GM23248 (cell line): Measurements from ENCODE around the gene USP24. TPM values are rescaled to one million over a fixed set of nuclear protein-coding genes. Genes with fewer than 3 reads are reported as not detected.

ENCODE experiments used
- DNase-seq: peaks from one replicate; pipeline ENCODE4 v3.0.0-alpha.2; 2015
- H2AFZ ChIP-seq: fragments of 200-600 bp; sonication (generic); 2 replicates; pipeline ENCODE4 v1.6.1; 2016; ENCODE audit warnings: antibody characterized with exemption
- H3F3A ChIP-seq: fragments of 200-600 bp; sonication (generic); 2 replicates; pipeline ENCODE4 v1.6.1; 2016; ENCODE audit warnings: mild to moderate bottlenecking, antibody characterized with exemption, mixed run types; ENCODE audit not compliant: insufficient read depth
- H3K27ac ChIP-seq: fragments of 200-600 bp; sonication (generic); 2 replicates; pipeline ENCODE4 v1.5.1; 2016; ENCODE audit warnings: mild to moderate bottlenecking
- H3K27me3 ChIP-seq: fragments of 200-600 bp; sonication (generic); replicated peaks from 2 replicates; pipeline ENCODE4 v1.6.1; 2016; ENCODE audit warnings: mild to moderate bottlenecking; ENCODE audit not compliant: insufficient read depth
- H3K36me3 ChIP-seq: fragments of 200-600 bp; sonication (generic); 2 replicates; pipeline ENCODE4 v1.6.1; 2016; ENCODE audit warnings: low read depth, mild to moderate bottlenecking
- H3K4me1 ChIP-seq: fragments of 200-600 bp; sonication (generic); 2 replicates; pipeline ENCODE4 v1.6.1; 2016; ENCODE audit warnings: mild to moderate bottlenecking; ENCODE audit not compliant: insufficient read depth
- H3K4me2 ChIP-seq: fragments of 200-600 bp; sonication (generic); one replicate; pipeline ENCODE4 v1.6.1; 2016; ENCODE audit warnings: mild to moderate bottlenecking; ENCODE audit not compliant: unreplicated experiment
- H3K4me3 ChIP-seq: fragments of 200-600 bp; sonication (generic); 2 replicates; pipeline ENCODE4 v1.5.1; 2016; ENCODE audit warnings: mild to moderate bottlenecking
- H3K79me2 ChIP-seq: fragments of 200-600 bp; sonication (generic); 2 replicates; pipeline ENCODE4 v1.6.1; 2016; ENCODE audit warnings: mild to moderate bottlenecking; ENCODE audit not compliant: insufficient read depth
- H3K9ac ChIP-seq: fragments of 200-600 bp; sonication (generic); 2 replicates; pipeline ENCODE4 v1.6.1; 2016; ENCODE audit warnings: mild to moderate bottlenecking
- H3K9me2 ChIP-seq: fragments of 200-600 bp; sonication (generic); 2 replicates; pipeline ENCODE4 v1.6.1; 2016; ENCODE audit warnings: mixed run types, mild to moderate bottlenecking, moderate library complexity; ENCODE audit not compliant: insufficient read depth
- H3K9me3 ChIP-seq: fragments of 200-600 bp; sonication (generic); one replicate; pipeline ENCODE4 v1.6.1; 2017; ENCODE audit warnings: low read depth
- H4K20me1 ChIP-seq: fragments of 200-600 bp; sonication (generic); 2 replicates; pipeline ENCODE4 v1.6.0; 2016; ENCODE audit not compliant: insufficient read depth
- EZH2 ChIP-seq: fragments of 200-600 bp; sonication (generic); IDR thresholded peaks from 2 replicates; pipeline ENCODE4 v1.6.1; 2018; ENCODE audit warnings: antibody characterized with exemption, mild to moderate bottlenecking; ENCODE audit not compliant: insufficient read depth, poor library complexity, severe bottlenecking
- EZH2phosphoT487 ChIP-seq: fragments of 200-600 bp; sonication (generic); IDR thresholded peaks from 2 replicates; pipeline ENCODE4 v1.6.1; 2018; ENCODE audit warnings: antibody characterized with exemption, moderate library complexity, mild to moderate bottlenecking, low read depth; ENCODE audit not compliant: insufficient read depth
- WGBS, 2 experiments: methylation state at CpG; one replicate each; pipeline ENCODE4 v1.1.6; 2015 to 2017; ENCODE audit warnings: low lambda C conversion rate in 2 of 2, low coverage in 1 of 2; ENCODE audit errors: missing lambda C conversion rate in 2 of 2; 5-methylcytosine and 5-hydroxymethylcytosine counted together
- in situ Hi-C: fragments of 300-500 bp; cut with MboI; formaldehyde crosslinking; loops from 2 replicates; pipeline ENCODE4 v1.15.0; 2020
- polyA plus RNA-seq: library from polyadenylated mRNA; unstranded; fragments of >200 nt; fragmentation: Nextera tagmentation; extraction: Ambion mirVana; gene quantifications from 2 replicates; pipeline ENCODE4 v1.2.1, GENCODE V29; 2016
- total RNA-seq: library from RNA; depleted of rRNA; stranded (reverse); fragments of >200 nt; shearing (Covaris generic); gene quantifications from 2 replicates; pipeline ENCODE4 v1.2.3, GENCODE V29; 2014

Gene USP24
- total and polyA plus RNA-seq, 2 experiments from 2014 or later = 3.3 to 16.3 TPM

DNA sequence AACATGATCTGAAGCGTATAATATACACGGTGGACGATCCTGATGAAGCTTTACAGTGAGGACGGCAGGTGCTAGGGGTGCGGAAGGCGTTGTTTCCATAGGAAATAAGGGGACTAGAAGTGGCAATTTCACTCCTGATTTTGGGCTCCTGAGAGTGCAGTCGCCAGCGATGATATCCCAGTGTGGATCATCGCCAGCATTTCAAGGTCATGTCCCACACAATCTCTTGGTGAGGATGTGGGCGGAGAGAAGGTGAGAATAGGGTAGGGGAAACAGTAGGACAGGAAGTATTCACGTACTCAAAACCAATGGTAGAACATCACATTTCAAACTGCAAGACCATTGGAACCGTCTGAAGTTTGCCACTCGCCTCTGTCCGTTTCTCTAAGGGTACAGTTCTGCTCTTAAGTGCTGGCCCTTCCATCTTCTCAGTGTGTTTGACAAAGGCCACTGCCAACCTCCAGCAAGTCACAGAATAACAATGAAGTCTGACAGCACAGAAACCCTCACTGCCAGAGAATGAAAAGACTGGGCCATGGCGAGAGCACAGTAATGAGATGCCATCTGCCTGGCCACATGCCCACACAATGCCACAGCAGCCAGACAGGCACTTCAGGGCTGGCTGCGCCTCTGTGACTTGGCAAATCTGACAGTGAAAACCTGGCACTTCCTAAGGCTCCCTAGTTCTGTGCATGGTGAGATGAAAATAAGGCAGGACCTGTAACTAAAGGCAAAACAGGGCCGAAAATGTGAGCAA lies 148.0 kb downstream of the USP24 start:
- H3K9me3 ChIP-seq = no peaks in the 10 kb centered on the region
- H3K9ac ChIP-seq = no peak overlapping the region
- H3K27ac ChIP-seq = no peak overlapping the region
- no peak overlapping the region for H2AFZ ChIP-seq
- TF ChIP-seq EZH2phosphoT487 = no peak
- no peak for TF ChIP-seq EZH2
- no peaks in the 10 kb centered on the region for H3K27me3 ChIP-seq
- peaks cover 15% of the 10 kb centered on the region for H3K4me1 ChIP-seq
- no peak for DNase-seq
- peaks cover 33% of the 10 kb centered on the region; the same call in 1 of the 2 replicates for H3K36me3 ChIP-seq
- WGBS, 2 experiments = 87% methylated on average over 17 of the region's 17 CpGs
- no peaks in the 10 kb centered on the region for H3K9me2 ChIP-seq
- H4K20me1 ChIP-seq = no peaks in the 10 kb centered on the region
- no peak overlapping the region for H3K4me3 ChIP-seq
- H3F3A ChIP-seq = peaks cover 23% of the 10 kb centered on the region
- no peak overlapping the region for H3K4me2 ChIP-seq
- no peaks in the 10 kb centered on the region for H3K79me2 ChIP-seq
- in situ Hi-C loops = no loop called here

DNA sequence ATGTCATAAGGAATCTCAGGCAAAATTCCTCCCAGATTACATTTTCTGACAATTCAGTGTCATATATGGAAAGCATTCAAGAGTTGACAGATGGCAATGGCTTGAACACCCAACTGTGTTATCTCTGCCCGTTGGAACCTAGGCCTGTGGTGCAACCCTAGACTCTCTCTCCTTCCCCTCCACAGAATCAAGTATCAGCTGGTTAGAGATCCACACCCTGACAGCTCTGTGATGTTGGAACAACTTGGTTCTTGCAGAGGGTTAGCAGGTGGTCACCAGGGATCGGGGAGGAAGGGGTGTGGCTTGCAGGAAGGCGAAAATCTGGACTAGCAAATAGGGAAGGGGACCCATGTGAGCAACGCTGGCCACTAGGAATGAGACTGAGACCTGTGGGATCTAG lies 149.5 kb downstream of the USP24 start:
- 70 to 83% methylated on average over 4 of the region's 4 CpGs for WGBS, 2 experiments

DNA sequence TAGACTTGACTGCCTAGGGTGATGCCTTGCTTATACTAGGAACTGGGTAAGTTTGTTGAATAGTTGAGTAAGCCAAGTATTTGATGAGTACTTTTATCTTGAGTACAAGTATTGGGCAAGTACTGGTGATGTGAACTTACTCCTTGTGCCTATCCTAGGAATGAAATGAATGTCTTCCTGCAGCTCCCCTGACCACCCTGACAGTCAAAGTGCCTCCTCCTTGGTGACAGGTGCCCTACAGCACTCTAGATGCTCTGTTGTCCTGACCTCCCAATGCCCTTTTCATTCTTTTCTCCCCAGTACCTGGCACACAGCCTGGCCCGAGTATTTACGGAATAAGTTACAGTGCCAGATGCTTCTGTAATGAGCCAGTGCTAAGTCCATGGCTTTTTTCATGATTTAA lies 150.3 kb downstream of the USP24 start:
- Histone ChIP-seq H4K20me1 (no peaks in the 10 kb centered on the region), H3K36me3 (peaks cover 22% of the 10 kb centered on the region; the same call in 1 of the 2 replicates), H3K27me3 (no peaks in the 10 kb centered on the region), H3K27ac (peak overlapping the region; percentile 29; the same call in 1 of the 2 replicates), H2AFZ (no peak overlapping the region), H3K9me3 (no peaks in the 10 kb centered on the region), H3K4me1 (peaks cover 15% of the 10 kb centered on the region), H3F3A (peaks cover 23% of the 10 kb centered on the region), H3K9me2 (no peaks in the 10 kb centered on the region), H3K9ac (no peak overlapping the region), H3K4me3 (no peak overlapping the region), H3K4me2 (no peak overlapping the region), H3K79me2 (no peaks in the 10 kb centered on the region)
- DNase-seq = peak; percentile 78
- WGBS, 2 experiments = 4 to 6% methylated on average over 2 of the region's 2 CpGs
- in situ Hi-C loops = no loop called here
- no peak for TF ChIP-seq EZH2
- TF ChIP-seq EZH2phosphoT487 = no peak

More for the DNA sequence above, 149.5 kb downstream of the USP24 start:
- Histone ChIP-seq H3K4me2 (no peak overlapping the region), H3F3A (peaks cover 23% of the 10 kb centered on the region), H2AFZ (no peak overlapping the region), H3K36me3 (peaks cover 22% of the 10 kb centered on the region; the same call in 1 of the 2 replicates), H3K27ac (no peak overlapping the region), H4K20me1 (no peaks in the 10 kb centered on the region), H3K9me3 (no peaks in the 10 kb centered on the region), H3K9me2 (no peaks in the 10 kb centered on the region), H3K79me2 (no peaks in the 10 kb centered on the region), H3K27me3 (no peaks in the 10 kb centered on the region), H3K4me3 (no peak overlapping the region), H3K4me1 (peaks cover 15% of the 10 kb centered on the region), H3K9ac (no peak overlapping the region)
- in situ Hi-C loops = no loop called here
- no peak for DNase-seq
- TF ChIP-seq EZH2phosphoT487 (no peak), EZH2 (no peak)

DNA sequence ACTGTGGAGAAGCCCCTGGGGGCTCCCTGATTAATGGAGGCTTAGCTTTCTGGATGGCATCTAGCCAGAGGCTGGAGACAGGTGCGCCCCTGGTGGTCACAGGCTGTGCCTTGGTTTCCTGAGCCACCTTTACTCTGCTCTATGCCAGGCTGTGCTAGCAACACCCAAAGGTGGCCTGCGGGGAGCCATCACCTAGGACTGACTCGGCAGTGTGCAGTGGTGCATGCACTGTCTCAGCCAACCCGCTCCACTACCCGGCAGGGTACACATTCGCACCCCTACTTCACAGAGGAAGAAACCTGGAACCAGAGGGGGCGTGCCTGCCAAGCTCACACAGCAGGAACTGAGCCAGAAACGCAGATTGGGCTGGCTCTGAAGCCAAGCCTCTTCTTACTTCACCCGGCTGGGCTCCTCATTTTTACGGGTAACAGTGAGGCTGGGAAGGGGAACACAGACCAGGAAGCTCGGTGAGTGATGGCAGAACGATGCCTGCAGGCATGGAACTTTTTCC lies 151.0 kb downstream of the USP24 start:
- no peaks in the 10 kb centered on the region for H3K9me3 ChIP-seq
- no peaks in the 10 kb centered on the region for H3K27me3 ChIP-seq

More for the DNA sequence above, 151.0 kb downstream of the USP24 start:
- 43 to 46% methylated on average over 12 of the region's 12 CpGs for WGBS, 2 experiments
- in situ Hi-C loops = no loop called here
- DNase-seq = peak; percentile 59
- no peak overlapping the region for H2AFZ ChIP-seq
- peak overlapping the region; percentile 32 for H3K4me2 ChIP-seq
- H3K27ac ChIP-seq = peak overlapping the region; percentile 29; the same call in 1 of the 2 replicates
- H4K20me1 ChIP-seq = no peaks in the 10 kb centered on the region
- H3K9ac ChIP-seq = no peak overlapping the region
- no peak for TF ChIP-seq EZH2phosphoT487
- no peak for TF ChIP-seq EZH2
- peaks cover 22% of the 10 kb centered on the region; the same call in 1 of the 2 replicates for H3K36me3 ChIP-seq
- no peak overlapping the region for H3K4me3 ChIP-seq
- H3K4me1 ChIP-seq = peaks cover 15% of the 10 kb centered on the region
- H3K9me2 ChIP-seq = no peaks in the 10 kb centered on the region
- H3F3A ChIP-seq = peaks cover 23% of the 10 kb centered on the region
- no peaks in the 10 kb centered on the region for H3K79me2 ChIP-seq
